ENCODE results near the gene ANTXR1. TPM values are rescaled to one million over a fixed set of nuclear protein-coding genes. Genes with fewer than 3 reads are reported as not detected.

The ANTXR1 gene
- total RNA-seq (4.4 TPM), polyA plus RNA-seq (7.3 TPM)
- long read RNA-seq, donor 1: 0 reads
- long read RNA-seq, donor 2, full-length matches to known transcripts: 4 of 4 reads
- long read RNA-seq, donor 2, partial matches to known transcripts: 0 of 4 reads
- long read RNA-seq, donor 2, other reads (novel, unspliced or antisense): 0 of 4 reads
- long read RNA-seq, donor 3, full-length matches to known transcripts: 2 of 2 reads
- long read RNA-seq, donor 3, partial matches to known transcripts: 0 of 2 reads
- long read RNA-seq, donor 3, other reads (novel, unspliced or antisense): 0 of 2 reads
- long read RNA-seq, donor 4: 0 reads
- long read RNA-seq, donor 5, partial matches to known transcripts: 0 of 2 reads
- long read RNA-seq, donor 5, other reads (novel, unspliced or antisense): 0 of 2 reads
- long read RNA-seq, donor 6, full-length matches to known transcripts: 6 of 6 reads
- long read RNA-seq, donor 6, partial matches to known transcripts: 0 of 6 reads
- long read RNA-seq, donor 6, other reads (novel, unspliced or antisense): 0 of 6 reads
- long read RNA-seq, donor 7, full-length matches to known transcripts: 1 of 1 reads
- long read RNA-seq, donor 7, partial matches to known transcripts: 0 of 1 reads
- long read RNA-seq, donor 7, other reads (novel, unspliced or antisense): 0 of 1 reads
- long read RNA-seq, donor 8, full-length matches to known transcripts: 2 of 2 reads
- long read RNA-seq, donor 8, partial matches to known transcripts: 0 of 2 reads
- long read RNA-seq, donor 8, other reads (novel, unspliced or antisense): 0 of 2 reads
- long read RNA-seq, donor 9, full-length matches to known transcripts: 3 of 3 reads
- long read RNA-seq, donor 9, partial matches to known transcripts: 0 of 3 reads
- long read RNA-seq, donor 9, other reads (novel, unspliced or antisense): 0 of 3 reads
- long read RNA-seq, donor 10, full-length matches to known transcripts: 1 of 1 reads
- long read RNA-seq, donor 10, partial matches to known transcripts: 0 of 1 reads
- long read RNA-seq, donor 10, other reads (novel, unspliced or antisense): 0 of 1 reads

- Histone ChIP-seq H3K36me3 (ENCODE audit: control insufficient read depth in 2 of 2, insufficient read depth in 2 of 2, low read length in 1 of 2) (no peaks in the 10 kb centered on the region), H3K4me1 (ENCODE audit: control insufficient read depth in 2 of 2, insufficient read depth in 2 of 2, low read length in 2 of 2) (peaks cover 9 to 17% of the 10 kb centered on the region in 2 donors), H3K4me3 (ENCODE audit: low read length in 2 of 2) (peak within 1 kb of the TSS; percentile 72 to 77), H3K27me3 (ENCODE audit: control insufficient read depth in 2 of 2, insufficient read depth in 1 of 2, low read length in 1 of 2) (peaks cover 18 to 66% of the 10 kb centered on the region in 2 donors), H3K27ac (ENCODE audit: low read depth in 1 of 2, low read length in 1 of 2) (no peak within 1 kb of the TSS), H3K9me3 (ENCODE audit: control insufficient read depth in 2 of 2, insufficient read depth in 1 of 2, low read length in 1 of 2) (no peaks in the 10 kb centered on the region)
- DNase-seq (ENCODE audit: low read depth in 6 of 9, low spot score in 9 of 9): peak in 6 of 9 donors; percentile 13 to 64 (median 22)
- under 1% methylated on average over 63 of the region's 63 CpGs for WGBS
Measured at GRCh38 chr2:69013142-69013839, at the start of gene ANTXR1. Gene ANTXR1 (plus strand): TSS chr2:69013179. CDS start chr2:69013500, 321 bp downstream.

GRCh38 chr2:68964282-68964681 is 48.7 kb upstream of the ANTXR1 start:
- no peak for DNase-seq (ENCODE audit: low read depth in 6 of 9, low spot score in 9 of 9)
- Histone ChIP-seq H3K36me3 (ENCODE audit: control insufficient read depth in 2 of 2, insufficient read depth in 2 of 2, low read length in 1 of 2) (no peaks in the 10 kb centered on the region), H3K4me3 (ENCODE audit: low read length in 2 of 2) (no peak overlapping the region), H3K4me1 (ENCODE audit: control insufficient read depth in 2 of 2, insufficient read depth in 2 of 2, low read length in 2 of 2) (no peaks in the 10 kb centered on the region), H3K27me3 (ENCODE audit: control insufficient read depth in 2 of 2, insufficient read depth in 1 of 2, low read length in 1 of 2) (no peaks in the 10 kb centered on the region), H3K9me3 (ENCODE audit: control insufficient read depth in 2 of 2, insufficient read depth in 1 of 2, low read length in 1 of 2) (no peaks in the 10 kb centered on the region), H3K27ac (ENCODE audit: low read depth in 1 of 2, low read length in 1 of 2) (no peak overlapping the region)

- no peaks in the 10 kb centered on the region for H3K36me3 ChIP-seq (ENCODE audit: control insufficient read depth in 2 of 2, insufficient read depth in 2 of 2, low read length in 1 of 2)
- no peak overlapping the region for H3K27ac ChIP-seq (ENCODE audit: low read depth in 1 of 2, low read length in 1 of 2)
- WGBS: 91% methylated on average over 1 of the region's 1 CpG
- H3K4me1 ChIP-seq (ENCODE audit: control insufficient read depth in 2 of 2, insufficient read depth in 2 of 2, low read length in 2 of 2): no peaks in the 10 kb centered on the region
- no peak overlapping the region for H3K4me3 ChIP-seq (ENCODE audit: low read length in 2 of 2)
- H3K9me3 ChIP-seq (ENCODE audit: control insufficient read depth in 2 of 2, insufficient read depth in 1 of 2, low read length in 1 of 2): no peaks in the 10 kb centered on the region
- no peaks in the 10 kb centered on the region for H3K27me3 ChIP-seq (ENCODE audit: control insufficient read depth in 2 of 2, insufficient read depth in 1 of 2, low read length in 1 of 2)
- DNase-seq (ENCODE audit: low read depth in 6 of 9, low spot score in 9 of 9): no peak
Measured at GRCh38 chr2:68968221-68968620, 44.8 kb upstream of the ANTXR1 start.

- no peaks in the 10 kb centered on the region for H3K27me3 ChIP-seq (ENCODE audit: control insufficient read depth in 2 of 2, insufficient read depth in 1 of 2, low read length in 1 of 2)
- no peaks in the 10 kb centered on the region for H3K4me1 ChIP-seq (ENCODE audit: control insufficient read depth in 2 of 2, insufficient read depth in 2 of 2, low read length in 2 of 2)
- no peaks in the 10 kb centered on the region for H3K36me3 ChIP-seq (ENCODE audit: control insufficient read depth in 2 of 2, insufficient read depth in 2 of 2, low read length in 1 of 2)
- no peak for DNase-seq (ENCODE audit: low read depth in 6 of 9, low spot score in 9 of 9)
- WGBS: 88% methylated on average over 8 of the region's 8 CpGs
- H3K27ac ChIP-seq (ENCODE audit: low read depth in 1 of 2, low read length in 1 of 2): no peak overlapping the region
- H3K4me3 ChIP-seq (ENCODE audit: low read length in 2 of 2): no peak overlapping the region
- H3K9me3 ChIP-seq (ENCODE audit: control insufficient read depth in 2 of 2, insufficient read depth in 1 of 2, low read length in 1 of 2): no peaks in the 10 kb centered on the region
Measured at GRCh38 chr2:68969736-68970490, 43.1 kb upstream of the ANTXR1 start.

- no peaks in the 10 kb centered on the region for H3K36me3 ChIP-seq (ENCODE audit: control insufficient read depth in 2 of 2, insufficient read depth in 2 of 2, low read length in 1 of 2)
- DNase-seq (ENCODE audit: low read depth in 6 of 9, low spot score in 9 of 9): no peak
Measured at GRCh38 chr2:68970566-68971265, 42.3 kb upstream of the ANTXR1 start.

GRCh38 chr2:68971591-68972231 is 41.3 kb upstream of the ANTXR1 start:
- Histone ChIP-seq H3K4me1 (ENCODE audit: control insufficient read depth in 2 of 2, insufficient read depth in 2 of 2, low read length in 2 of 2) (no peaks in the 10 kb centered on the region), H3K36me3 (ENCODE audit: control insufficient read depth in 2 of 2, insufficient read depth in 2 of 2, low read length in 1 of 2) (no peaks in the 10 kb centered on the region), H3K27me3 (ENCODE audit: control insufficient read depth in 2 of 2, insufficient read depth in 1 of 2, low read length in 1 of 2) (no peaks in the 10 kb centered on the region), H3K27ac (ENCODE audit: low read depth in 1 of 2, low read length in 1 of 2) (no peak overlapping the region), H3K9me3 (ENCODE audit: control insufficient read depth in 2 of 2, insufficient read depth in 1 of 2, low read length in 1 of 2) (no peaks in the 10 kb centered on the region), H3K4me3 (ENCODE audit: low read length in 2 of 2) (no peak overlapping the region)
- 87% methylated on average over 5 of the region's 5 CpGs for WGBS
- no peak for DNase-seq (ENCODE audit: low read depth in 6 of 9, low spot score in 9 of 9)

More at GRCh38 chr2:68970566-68971265, 42.3 kb upstream of the ANTXR1 start:
- Histone ChIP-seq H3K4me1 (ENCODE audit: control insufficient read depth in 2 of 2, insufficient read depth in 2 of 2, low read length in 2 of 2) (no peaks in the 10 kb centered on the region), H3K27ac (ENCODE audit: low read depth in 1 of 2, low read length in 1 of 2) (no peak overlapping the region), H3K9me3 (ENCODE audit: control insufficient read depth in 2 of 2, insufficient read depth in 1 of 2, low read length in 1 of 2) (no peaks in the 10 kb centered on the region), H3K27me3 (ENCODE audit: control insufficient read depth in 2 of 2, insufficient read depth in 1 of 2, low read length in 1 of 2) (no peaks in the 10 kb centered on the region), H3K4me3 (ENCODE audit: low read length in 2 of 2) (no peak overlapping the region)
- WGBS: 97% methylated on average over 8 of the region's 8 CpGs

GRCh38 chr2:68974251-68974650 is 38.7 kb upstream of the ANTXR1 start, which contains the start of gene GKN1:
Gene GKN1 (plus strand): TSS chr2:68974636. CDS start chr2:68974678, 42 bp downstream.
- no peaks in the 10 kb centered on the region for H3K36me3 ChIP-seq (ENCODE audit: control insufficient read depth in 2 of 2, insufficient read depth in 2 of 2, low read length in 1 of 2)
- no peak for DNase-seq (ENCODE audit: low read depth in 6 of 9, low spot score in 9 of 9)
- no peak within 1 kb of the TSS for H3K27ac ChIP-seq (ENCODE audit: low read depth in 1 of 2, low read length in 1 of 2)
- no peaks in the 10 kb centered on the region for H3K9me3 ChIP-seq (ENCODE audit: control insufficient read depth in 2 of 2, insufficient read depth in 1 of 2, low read length in 1 of 2)
- H3K4me1 ChIP-seq (ENCODE audit: control insufficient read depth in 2 of 2, insufficient read depth in 2 of 2, low read length in 2 of 2): no peaks in the 10 kb centered on the region
- H3K27me3 ChIP-seq (ENCODE audit: control insufficient read depth in 2 of 2, insufficient read depth in 1 of 2, low read length in 1 of 2): no peaks in the 10 kb centered on the region
- 63% methylated on average over 3 of the region's 3 CpGs for WGBS
- no peak within 1 kb of the TSS for H3K4me3 ChIP-seq (ENCODE audit: low read length in 2 of 2)
